Dendritic cell treated with granulocyte-macrophage colony-stimulating factor and Interleukin-4, amounts not matched to agents 40 ng/mL and 50 ng/mL, for 4 days (primary cell): ENCODE measurements around the gene RPH3AL.
A peak's percentile ranks its signal among the peaks of the same experiment; 100 is the strongest.

ENCODE experiments used
- H3K27ac Mint-ChIP-seq: one replicate; pipeline ENCODE4 v1.8.0; 2022; ENCODE audit warnings: mild to moderate bottlenecking, mixed read lengths
- H3K27me3 Mint-ChIP-seq: one replicate; pipeline ENCODE4 v1.8.0; 2022; ENCODE audit warnings: mild to moderate bottlenecking, mixed read lengths
- H3K36me3 Mint-ChIP-seq: one replicate; pipeline ENCODE4 v1.8.0; 2022; ENCODE audit warnings: low read depth, mixed read lengths
- H3K4me1 Mint-ChIP-seq: one replicate; pipeline ENCODE4 v1.8.0; 2022; ENCODE audit warnings: low read depth, mixed read lengths
- H3K4me3 Mint-ChIP-seq: one replicate; pipeline ENCODE4 v1.8.0; 2022; ENCODE audit warnings: mild to moderate bottlenecking, moderate library complexity, mixed read lengths
- H3K9me3 Mint-ChIP-seq: one replicate; pipeline ENCODE4 v1.8.0; 2022; ENCODE audit warnings: mixed read lengths
- intact Hi-C: fragments of 100-400 bp; cut with micrococcal nuclease; formaldehyde crosslinking; loops from one replicate; pipeline ENCODE4 v1.15.0; 2022

Gene RPH3AL

DNA sequence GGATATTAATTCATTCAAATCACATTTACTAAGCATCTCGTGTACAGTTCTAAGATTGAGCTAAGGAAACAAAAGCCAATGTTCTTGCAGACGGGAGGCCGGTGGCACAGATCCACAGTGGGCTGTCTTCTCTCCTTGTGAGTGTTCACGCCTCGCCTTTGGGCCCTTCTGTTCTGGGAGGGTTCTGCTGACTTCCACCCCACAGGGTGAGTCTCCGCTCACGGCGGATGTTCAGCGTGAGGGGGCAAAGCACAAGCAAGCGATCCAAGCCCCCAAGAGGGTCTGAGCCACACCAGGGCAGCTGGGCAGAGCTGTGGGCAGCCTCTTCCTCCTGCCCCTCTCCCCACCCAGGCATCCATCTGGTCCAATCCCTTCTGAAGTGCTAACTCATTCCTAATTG lies 86.9 kb downstream of the RPH3AL start:
- H3K36me3 Mint-ChIP-seq: no peaks in the 10 kb centered on the region
- H3K27me3 Mint-ChIP-seq: peaks cover 22% of the 10 kb centered on the region
- H3K4me1 Mint-ChIP-seq: peaks cover 6% of the 10 kb centered on the region
- peaks cover 22% of the 10 kb centered on the region for H3K9me3 Mint-ChIP-seq
- intact Hi-C loops: no loop called here
- no peak overlapping the region for H3K27ac Mint-ChIP-seq
- H3K4me3 Mint-ChIP-seq: no peak overlapping the region

DNA sequence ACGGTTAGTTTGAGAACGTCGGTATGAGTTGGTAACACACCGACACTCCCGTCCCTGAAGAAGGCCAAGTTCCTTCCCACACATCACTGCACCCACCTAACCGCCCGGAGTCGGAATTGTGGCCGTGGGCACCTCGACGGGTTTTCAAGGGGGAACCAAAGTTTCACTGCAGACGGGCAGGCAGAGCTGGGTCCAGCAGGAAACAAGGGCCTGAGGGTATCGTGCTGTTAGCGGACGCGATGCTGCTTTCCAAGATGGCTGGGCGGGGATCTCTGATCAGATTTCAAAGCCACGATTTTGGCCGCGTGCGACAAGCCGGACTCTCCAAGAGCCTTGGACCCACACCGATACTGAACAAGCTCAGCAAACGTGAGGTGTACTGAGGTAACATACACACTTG lies 88.8 kb downstream of the RPH3AL start:
- peaks cover 22% of the 10 kb centered on the region for H3K9me3 Mint-ChIP-seq
- H3K27me3 Mint-ChIP-seq: peaks cover 35% of the 10 kb centered on the region
- H3K27ac Mint-ChIP-seq: no peak overlapping the region
- H3K4me1 Mint-ChIP-seq: peaks cover 6% of the 10 kb centered on the region
- intact Hi-C loops: no loop called here
- H3K36me3 Mint-ChIP-seq: no peaks in the 10 kb centered on the region
- H3K4me3 Mint-ChIP-seq: no peak overlapping the region

- Mint-ChIP-seq H3K4me3 (no peak overlapping the region), H3K4me1 (peaks cover 9% of the 10 kb centered on the region), H3K9me3 (peaks cover 22% of the 10 kb centered on the region), H3K27me3 (peaks cover 40% of the 10 kb centered on the region), H3K27ac (no peak overlapping the region), H3K36me3 (no peaks in the 10 kb centered on the region)
- intact Hi-C loops: no loop called here
Observed at GRCh38 chr17:263271-263670, 89.3 kb downstream of the RPH3AL start.

DNA sequence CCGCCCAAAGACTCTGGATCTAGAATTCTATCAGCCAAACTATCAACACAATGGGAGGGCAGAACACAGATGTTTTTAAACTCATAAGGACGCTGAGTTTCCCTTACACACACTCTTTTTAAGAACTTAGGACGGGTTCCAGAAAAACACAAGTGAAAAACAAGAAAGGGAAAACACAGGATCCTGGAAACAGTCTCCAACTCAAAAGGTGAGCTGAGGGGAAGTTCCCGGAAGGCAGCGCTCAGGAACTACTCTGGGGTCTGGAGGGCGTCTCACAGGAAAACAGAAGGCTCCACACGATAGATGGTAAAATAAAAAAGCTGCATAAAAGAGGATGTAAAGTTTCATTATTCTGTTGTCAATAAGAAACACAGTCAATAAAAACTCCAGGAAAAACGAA lies 91.0 kb downstream of the RPH3AL start:
- H3K9me3 Mint-ChIP-seq: peaks cover 22% of the 10 kb centered on the region
- H3K36me3 Mint-ChIP-seq: no peaks in the 10 kb centered on the region
- H3K27me3 Mint-ChIP-seq: peaks cover 32% of the 10 kb centered on the region
- intact Hi-C loops: no loop called here
- no peak overlapping the region for H3K4me3 Mint-ChIP-seq
- H3K4me1 Mint-ChIP-seq: peaks cover 9% of the 10 kb centered on the region
- H3K27ac Mint-ChIP-seq: no peak overlapping the region

DNA sequence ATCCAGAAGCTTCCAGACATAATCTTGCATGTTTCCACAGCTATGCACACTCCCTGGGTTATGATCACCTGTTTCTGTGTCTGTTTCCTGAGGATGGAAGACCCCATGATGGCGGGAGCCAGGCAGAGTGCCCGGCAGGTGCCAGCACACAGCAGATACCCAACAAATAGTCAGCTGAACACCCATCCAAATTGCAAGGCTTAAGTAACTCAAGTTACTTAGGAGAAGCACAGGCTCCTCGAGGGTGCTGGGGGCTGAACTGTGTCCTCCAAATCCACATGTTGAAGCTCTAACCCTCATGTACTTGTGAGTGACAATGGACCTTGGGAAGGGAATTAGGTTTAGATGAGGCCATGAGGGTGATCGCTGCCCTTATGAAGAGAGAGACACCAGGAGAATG lies 91.7 kb downstream of the RPH3AL start:
- intact Hi-C loops: no loop called here
- Mint-ChIP-seq H3K9me3 (peaks cover 22% of the 10 kb centered on the region), H3K4me1 (peaks cover 9% of the 10 kb centered on the region), H3K27me3 (peaks cover 26% of the 10 kb centered on the region), H3K4me3 (no peak overlapping the region), H3K36me3 (no peaks in the 10 kb centered on the region), H3K27ac (no peak overlapping the region)

DNA sequence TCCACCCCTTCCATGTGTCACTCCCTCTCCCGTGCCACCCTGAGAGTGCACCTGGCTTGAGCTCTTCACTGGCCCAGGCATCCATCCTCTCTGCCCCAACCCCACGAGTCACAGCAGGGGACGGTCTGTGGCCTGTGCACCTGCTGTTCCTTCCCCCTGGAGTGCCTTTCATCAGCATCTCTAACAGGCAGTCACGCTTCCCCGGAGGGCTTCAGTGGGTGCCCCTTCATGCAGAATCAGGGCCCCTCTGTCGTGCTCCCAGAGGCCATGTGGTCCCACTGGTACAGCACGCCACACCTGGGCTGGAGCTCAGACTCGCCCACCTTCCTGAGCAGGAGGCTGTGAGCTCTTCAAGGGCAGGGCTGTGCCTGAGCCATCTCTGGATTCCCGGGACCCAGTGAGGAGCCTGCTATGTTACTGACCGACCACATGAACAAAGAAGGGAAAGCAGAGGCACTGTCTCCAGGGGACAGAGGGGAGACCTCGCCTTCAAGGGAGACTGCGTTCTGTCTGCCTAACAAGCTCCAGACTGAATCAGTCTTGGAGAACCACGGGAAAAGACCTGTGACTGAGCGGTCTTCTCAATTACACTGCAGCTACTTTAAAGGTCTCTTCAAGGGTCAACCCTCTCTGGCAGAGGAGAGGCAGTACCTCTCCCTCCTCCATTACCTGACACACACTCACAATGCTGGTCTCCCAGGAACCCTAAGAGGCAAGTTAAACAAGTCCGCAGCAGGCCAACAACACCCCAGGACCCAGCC lies 92.4 kb downstream of the RPH3AL start:
- peaks cover 9% of the 10 kb centered on the region for H3K4me1 Mint-ChIP-seq
- H3K36me3 Mint-ChIP-seq: no peaks in the 10 kb centered on the region
- H3K27me3 Mint-ChIP-seq: peaks cover 24% of the 10 kb centered on the region
- no peak overlapping the region for H3K4me3 Mint-ChIP-seq
- H3K9me3 Mint-ChIP-seq: peaks cover 22% of the 10 kb centered on the region
- intact Hi-C loops: no loop called here
- no peak overlapping the region for H3K27ac Mint-ChIP-seq

DNA sequence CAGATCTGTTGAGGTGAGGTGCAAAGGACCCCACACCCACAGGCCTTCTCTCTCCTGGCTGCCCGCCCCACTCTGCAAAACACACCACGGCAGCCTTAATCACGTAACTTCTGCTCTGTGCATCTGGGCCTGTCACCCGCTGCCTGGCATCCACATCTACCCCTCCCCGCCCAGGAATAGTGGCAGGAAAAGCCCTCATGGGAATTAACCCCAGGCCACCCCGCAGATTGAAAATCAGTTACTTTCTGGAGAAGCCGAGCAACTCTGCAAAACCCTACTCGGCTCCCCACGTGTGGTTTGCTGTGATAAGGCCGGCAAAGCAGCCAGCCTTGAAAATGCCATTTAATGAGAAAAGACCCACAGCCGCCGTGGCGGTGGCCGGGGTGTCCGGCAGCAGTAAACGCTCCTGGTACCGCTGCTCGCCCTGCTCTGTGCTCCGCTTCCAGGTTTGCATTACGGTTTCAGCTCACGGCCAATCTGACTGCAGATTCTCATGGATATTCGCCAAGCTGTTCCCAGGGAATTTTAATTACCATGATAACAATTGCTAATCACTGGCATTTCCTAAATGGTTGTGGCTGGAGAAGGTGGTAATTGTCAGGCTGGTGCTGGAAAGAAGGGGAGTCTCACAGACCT lies 93.1 kb downstream of the RPH3AL start:
- intact Hi-C loops: no loop called here
- Mint-ChIP-seq H3K27me3 (peaks cover 24% of the 10 kb centered on the region), H3K36me3 (no peaks in the 10 kb centered on the region), H3K4me3 (no peak overlapping the region), H3K9me3 (peaks cover 22% of the 10 kb centered on the region), H3K4me1 (peaks cover 9% of the 10 kb centered on the region), H3K27ac (no peak overlapping the region)

DNA sequence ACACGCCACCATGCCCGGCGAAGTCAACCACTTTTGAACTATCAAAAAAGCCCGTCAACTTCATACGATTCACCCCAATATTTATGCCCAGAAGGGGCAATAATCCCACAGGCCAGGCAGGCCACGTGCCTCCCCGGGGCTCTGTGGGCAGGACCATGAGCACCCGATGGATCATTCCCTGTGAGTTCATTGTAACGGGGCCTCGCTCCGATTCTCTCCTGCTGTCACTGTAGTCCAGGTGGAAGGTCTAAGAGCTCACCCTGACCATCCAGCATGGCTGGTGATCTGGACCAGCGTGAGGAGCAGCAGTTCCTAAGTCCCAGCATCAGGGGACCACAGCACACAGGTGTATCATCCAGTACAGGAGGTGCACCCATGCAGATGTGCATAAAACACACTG lies 93.7 kb downstream of the RPH3AL start:
- Mint-ChIP-seq H3K27me3 (peaks cover 24% of the 10 kb centered on the region), H3K27ac (no peak overlapping the region), H3K4me1 (peaks cover 9% of the 10 kb centered on the region), H3K9me3 (peaks cover 22% of the 10 kb centered on the region), H3K4me3 (no peak overlapping the region), H3K36me3 (no peaks in the 10 kb centered on the region)
- intact Hi-C loops: no loop called here

DNA sequence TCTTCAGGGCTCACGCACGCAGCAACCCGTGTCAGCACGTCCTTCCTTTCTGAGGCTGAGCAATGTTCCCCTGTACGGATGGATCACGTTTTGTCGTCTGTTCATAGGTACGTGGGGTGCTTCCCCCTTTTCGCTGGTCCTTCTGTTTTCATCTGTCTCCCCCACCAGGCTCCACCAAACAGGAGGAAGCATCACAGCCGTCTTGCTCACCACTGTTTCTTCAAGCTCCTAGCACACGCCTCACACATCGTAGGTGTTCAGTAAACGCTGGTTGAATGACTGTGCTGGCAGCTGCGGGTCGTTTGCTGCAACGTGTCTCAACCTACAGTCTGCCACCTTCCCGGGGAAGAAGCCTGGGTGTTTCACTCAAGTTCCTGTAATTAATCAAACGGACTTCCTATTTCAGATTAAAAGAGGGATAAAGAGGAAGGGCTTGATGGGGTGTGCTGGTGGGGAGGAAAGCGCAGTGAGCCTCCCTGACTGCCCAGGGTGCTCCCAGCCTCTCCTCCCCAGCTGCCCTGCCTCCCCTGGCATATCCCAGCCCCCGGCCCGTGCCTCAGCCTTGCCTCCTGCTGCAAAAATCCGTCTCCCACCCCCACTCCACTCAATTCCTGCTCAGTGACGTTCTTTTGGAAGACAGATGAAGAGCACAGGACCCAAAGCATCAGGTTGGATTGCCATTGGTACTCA lies 94.4 kb downstream of the RPH3AL start:
- intact Hi-C loops: no loop called here

GRCh38 chr17:253091-253846 lies 99.3 kb downstream of the RPH3AL start:
- Mint-ChIP-seq H3K27ac (no peak overlapping the region), H3K27me3 (peaks cover 7% of the 10 kb centered on the region), H3K4me3 (no peak overlapping the region), H3K36me3 (no peaks in the 10 kb centered on the region), H3K4me1 (peaks cover 5% of the 10 kb centered on the region), H3K9me3 (no peaks in the 10 kb centered on the region)
- intact Hi-C loops: no loop called here

More for the DNA sequence above, 94.4 kb downstream of the RPH3AL start:
- H3K4me3 Mint-ChIP-seq: no peak overlapping the region
- peaks cover 9% of the 10 kb centered on the region for H3K4me1 Mint-ChIP-seq
- peak overlapping the region; percentile 5 for H3K27ac Mint-ChIP-seq
- peaks cover 19% of the 10 kb centered on the region for H3K9me3 Mint-ChIP-seq
- peaks cover 24% of the 10 kb centered on the region for H3K27me3 Mint-ChIP-seq
- H3K36me3 Mint-ChIP-seq: no peaks in the 10 kb centered on the region

DNA sequence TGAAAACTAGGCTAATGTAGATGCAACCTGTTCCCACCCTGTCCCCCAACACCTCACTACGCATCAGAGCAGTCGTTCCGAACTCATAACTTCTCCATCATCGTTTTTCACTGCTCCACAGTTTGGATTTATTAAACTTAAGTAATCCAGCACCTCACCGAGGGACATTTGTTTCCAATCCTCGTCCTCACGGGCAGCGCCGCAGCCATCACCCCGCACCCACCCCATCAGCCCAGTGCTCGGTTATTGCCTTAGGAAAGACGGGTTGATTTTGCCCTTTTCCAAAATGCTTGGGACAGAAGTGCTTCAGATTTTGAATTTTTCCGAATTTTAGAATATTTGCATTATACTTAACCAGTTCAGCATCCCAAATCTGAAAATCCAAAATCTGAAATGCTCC lies 100.2 kb downstream of the RPH3AL start:
- no peak overlapping the region for H3K27ac Mint-ChIP-seq
- H3K9me3 Mint-ChIP-seq: no peaks in the 10 kb centered on the region
- intact Hi-C loops: no loop called here
- no peak overlapping the region for H3K4me3 Mint-ChIP-seq
- peaks cover 9% of the 10 kb centered on the region for H3K27me3 Mint-ChIP-seq
- H3K36me3 Mint-ChIP-seq: no peaks in the 10 kb centered on the region
- no peaks in the 10 kb centered on the region for H3K4me1 Mint-ChIP-seq

- no peaks in the 10 kb centered on the region for H3K36me3 Mint-ChIP-seq
- peaks cover 9% of the 10 kb centered on the region for H3K27me3 Mint-ChIP-seq
- H3K9me3 Mint-ChIP-seq: no peaks in the 10 kb centered on the region
- H3K27ac Mint-ChIP-seq: no peak overlapping the region
- intact Hi-C loops: no loop called here
- no peak overlapping the region for H3K4me3 Mint-ChIP-seq
- H3K4me1 Mint-ChIP-seq: no peaks in the 10 kb centered on the region
Observed at GRCh38 chr17:251531-251930, 101.1 kb downstream of the RPH3AL start.

- Mint-ChIP-seq H3K9me3 (no peaks in the 10 kb centered on the region), H3K4me1 (no peaks in the 10 kb centered on the region), H3K4me3 (no peak overlapping the region), H3K27ac (no peak overlapping the region), H3K36me3 (no peaks in the 10 kb centered on the region), H3K27me3 (peaks cover 9% of the 10 kb centered on the region)
- intact Hi-C loops: no loop called here
Observed at GRCh38 chr17:250487-251300, 101.9 kb downstream of the RPH3AL start.
